GM23338 (cell line): Measurements from ENCODE around the gene RTKN2. TPM values are rescaled to one million over a fixed set of nuclear protein-coding genes. Genes with fewer than 3 reads are reported as not detected.

ENCODE experiments used
- ATAC-seq: fragments of 200-7000 bp; cut with Tn5 transposase; 3 replicates; pipeline ENCODE4 v1.9.1; 2020
- DNase-seq: peaks from one replicate; pipeline ENCODE4 v3.0.0-alpha.2; 2015; ENCODE audit warnings: low spot score
- H2AFZ ChIP-seq: fragments of 200-600 bp; sonication (generic); 2 replicates; pipeline ENCODE4 v1.8.0; 2016; ENCODE audit warnings: antibody characterized with exemption, mild to moderate bottlenecking, moderate library complexity
- H3F3A ChIP-seq: fragments of 200-600 bp; sonication (generic); replicated peaks from 2 replicates; pipeline ENCODE4 v1.8.0; 2017; ENCODE audit warnings: antibody characterized with exemption, mixed run types, low read depth
- H3K27ac ChIP-seq: fragments of 200-600 bp; sonication (generic); 2 replicates; pipeline ENCODE4 v1.6.1; 2016; ENCODE audit warnings: low read depth
- H3K27me3 ChIP-seq: fragments of 200-600 bp; sonication (generic); 2 replicates; pipeline ENCODE4 v1.8.0; 2016; ENCODE audit warnings: mild to moderate bottlenecking, mixed run types, moderate library complexity; ENCODE audit not compliant: insufficient read depth
- H3K36me3 ChIP-seq: fragments of 200-600 bp; sonication (generic); 2 replicates; pipeline ENCODE4 v1.8.0; 2016; ENCODE audit warnings: mild to moderate bottlenecking; ENCODE audit not compliant: insufficient read depth
- H3K4me1 ChIP-seq: fragments of 200-600 bp; sonication (generic); 2 replicates; pipeline ENCODE4 v1.8.0; 2016; ENCODE audit warnings: mild to moderate bottlenecking, moderate library complexity; ENCODE audit not compliant: insufficient read depth
- H3K4me2 ChIP-seq: fragments of 200-600 bp; sonication (generic); 2 replicates; pipeline ENCODE4 v1.7.1; 2017; ENCODE audit warnings: mixed run types
- H3K4me3 ChIP-seq: fragments of 200-600 bp; sonication (generic); 2 replicates; pipeline ENCODE4 v1.6.1; 2016; ENCODE audit warnings: mixed run types
- H3K79me2 ChIP-seq: fragments of 200-600 bp; sonication (generic); replicated peaks from 2 replicates; pipeline ENCODE4 v1.8.0; 2017; ENCODE audit warnings: mild to moderate bottlenecking; ENCODE audit not compliant: insufficient read depth
- H3K9me2 ChIP-seq: fragments of 200-600 bp; sonication (generic); 2 replicates; pipeline ENCODE4 v1.8.0; 2017; ENCODE audit not compliant: insufficient read depth
- H4K20me1 ChIP-seq: fragments of 200-600 bp; sonication (generic); replicated peaks from 2 replicates; pipeline ENCODE4 v1.8.0; 2017; ENCODE audit warnings: mild to moderate bottlenecking; ENCODE audit not compliant: insufficient read depth
- H3K27ac Mint-ChIP-seq: 2 replicates; pipeline ENCODE4 v1.8.0; 2020; ENCODE audit warnings: inconsistent platforms, mild to moderate bottlenecking, moderate library complexity, mixed read lengths
- H3K27me3 Mint-ChIP-seq: 3 replicates; pipeline ENCODE4 v1.8.0; 2022; ENCODE audit warnings: low read depth, mild to moderate bottlenecking, moderate library complexity, mixed read lengths, inconsistent platforms; ENCODE audit not compliant: insufficient read depth, poor library complexity
- H3K36me3 Mint-ChIP-seq: 3 replicates; pipeline ENCODE4 v1.8.0; 2021; ENCODE audit warnings: low read depth, mild to moderate bottlenecking, inconsistent platforms, moderate library complexity, mixed read lengths
- H3K4me1 Mint-ChIP-seq: 3 replicates; pipeline ENCODE4 v1.8.0; 2020; ENCODE audit warnings: mild to moderate bottlenecking, inconsistent platforms, mixed read lengths
- H3K4me3 Mint-ChIP-seq: 3 replicates; pipeline ENCODE4 v1.8.0; 2021; ENCODE audit warnings: moderate library complexity, mild to moderate bottlenecking, inconsistent platforms, mixed read lengths
- H3K9me3 Mint-ChIP-seq: 3 replicates; pipeline ENCODE4 v1.8.0; 2020; ENCODE audit warnings: moderate library complexity, mild to moderate bottlenecking, inconsistent platforms, mixed read lengths
- CREB1 ChIP-seq: fragments of 250-450 bp; sonication (Bioruptor Pico); IDR thresholded peaks from 2 replicates; pipeline ENCODE4 v1.5.0; 2020; ENCODE audit warnings: low read depth, mild to moderate bottlenecking, moderate library complexity
- CTCF ChIP-seq, 2 experiments: fragments of 200-600 bp in 1 of 2; sonication (generic) in 1 of 2; conservative IDR thresholded peaks; 2 replicates each; pipeline versions ENCODE4 v1.5.1 to v1.6.1; 2016 to 2017; ENCODE audit warnings: antibody characterized with exemption in 2 of 2, low read depth in 2 of 2, mild to moderate bottlenecking in 2 of 2, moderate library complexity in 1 of 2
- ETS1 ChIP-seq: IDR thresholded peaks from 2 replicates; pipeline ENCODE4 v1.6.1; 2016; ENCODE audit warnings: antibody characterized with exemption
- EZH2 ChIP-seq: fragments of 200-600 bp; sonication (generic); IDR thresholded peaks from one replicate; pipeline ENCODE4 v1.8.0; 2017; ENCODE audit warnings: antibody characterized with exemption, mild to moderate bottlenecking, low read depth; ENCODE audit not compliant: unreplicated experiment
- EZH2phosphoT487 ChIP-seq: fragments of 200-600 bp; sonication (generic); IDR thresholded peaks from one replicate; pipeline ENCODE4 v1.8.1; 2018; ENCODE audit warnings: antibody characterized with exemption; ENCODE audit not compliant: unreplicated experiment
- NANOG ChIP-seq: IDR thresholded peaks from 2 replicates; pipeline ENCODE4 v1.6.1; 2016; ENCODE audit warnings: antibody characterized with exemption, borderline replicate concordance
- POLR2AphosphoS5 ChIP-seq: IDR thresholded peaks from 2 replicates; pipeline ENCODE4 v1.6.1; 2016; ENCODE audit warnings: antibody characterized with exemption, low read depth
- REST ChIP-seq: IDR thresholded peaks from one replicate; pipeline ENCODE4 v1.6.1; 2018; ENCODE audit warnings: antibody characterized with exemption; ENCODE audit not compliant: unreplicated experiment
- STAT1 ChIP-seq: IDR thresholded peaks from one replicate; pipeline ENCODE4 v1.6.1; 2016; ENCODE audit warnings: antibody characterized with exemption; ENCODE audit not compliant: unreplicated experiment
- ZNF114 ChIP-seq: fragments of 250-450 bp; sonication (Bioruptor Pico); IDR thresholded peaks from 2 replicates; pipeline ENCODE4 v1.5.0; 2020; ENCODE audit warnings: mild to moderate bottlenecking, moderate library complexity
- ZNF331 ChIP-seq: fragments of 250-450 bp; sonication (Bioruptor Pico); IDR thresholded peaks from 2 replicates; pipeline ENCODE4 v1.5.0; 2020; ENCODE audit warnings: low read depth, mild to moderate bottlenecking, moderate library complexity
- polyA plus RNA-seq: library from polyadenylated mRNA; unstranded; fragments of >200 nt; fragmentation: Nextera tagmentation; extraction: Ambion mirVana; gene quantifications from 2 replicates; pipeline ENCODE4 v1.2.1, GENCODE V29; 2016
- total RNA-seq: library from RNA; depleted of rRNA; stranded (reverse); fragments of >200 nt; shearing (Covaris generic); gene quantifications from 2 replicates; pipeline ENCODE4 v1.2.3, GENCODE V29; 2014

Gene RTKN2
- total and polyA plus RNA-seq, 2 experiments from 2014 or later, result 15.3 to 23.6 TPM

GRCh38 chr10:62270020-62270419 is 1.4 kb upstream of the RTKN2 start:
- Mint-ChIP-seq H3K9me3 (no peaks in the 10 kb centered on the region), H3K27me3 (peaks cover 5% of the 10 kb centered on the region), H3K4me3 (no peak overlapping the region), H3K4me1 (peaks cover 22% of the 10 kb centered on the region), H3K27ac (no peak overlapping the region), H3K36me3 (no peaks in the 10 kb centered on the region)
- Histone ChIP-seq H3K4me3 (no peak overlapping the region), H3F3A (0 out of 2 replicates have a peak, but pooled peaks cover 2% of the 10 kb centered on the region), H2AFZ (peak overlapping the region; percentile 100; the same call in 1 of the 2 replicates), H3K9me2 (no peaks in the 10 kb centered on the region), H3K27me3 (peaks cover 8% of the 10 kb centered on the region; the same call in 1 of the 2 replicates), H3K4me2 (no peak overlapping the region), H3K4me1 (peaks cover 23% of the 10 kb centered on the region), H3K27ac (no peak overlapping the region), H4K20me1 (peaks cover 6% of the 10 kb centered on the region), H3K79me2 (peaks cover 29% of the 10 kb centered on the region), H3K36me3 (no peaks in the 10 kb centered on the region)
- DNase-seq (no peak), ATAC-seq (no peak)
- TF ChIP-seq STAT1, result no peak
- no peak for TF ChIP-seq EZH2phosphoT487
- TF ChIP-seq POLR2AphosphoS5, result no peak
- no peak for TF ChIP-seq ZNF331 (CRISPR knock-in tag)
- TF ChIP-seq ZNF114 (CRISPR knock-in tag), result no peak
- no peak for TF ChIP-seq EZH2
- TF ChIP-seq NANOG, result no peak
- no peak for TF ChIP-seq ETS1
- no peak for TF ChIP-seq CTCF (conservative IDR thresholded peaks at IDR 0.05; ENCODE audit: low read depth in 2 of 2)
- no peak for TF ChIP-seq CREB1 (CRISPR knock-in tag)

- H3K27me3 ChIP-seq, result peaks cover 8% of the 10 kb centered on the region; the same call in 1 of the 2 replicates
- H3K4me3 Mint-ChIP-seq, result peak overlapping the region; percentile 96
- H3K27me3 Mint-ChIP-seq, result peaks cover 2% of the 10 kb centered on the region
- peak overlapping the region; percentile 92 for H2AFZ ChIP-seq
- H3K4me1 ChIP-seq, result peaks cover 23% of the 10 kb centered on the region
- H3F3A ChIP-seq, result 0 out of 2 replicates have a peak, but pooled peaks cover 2% of the 10 kb centered on the region
- H3K27ac ChIP-seq, result peak overlapping the region; percentile 92
- no peaks in the 10 kb centered on the region for H3K9me2 ChIP-seq
- no peak for DNase-seq
- H3K4me2 ChIP-seq, result peak overlapping the region; percentile 83
- H4K20me1 ChIP-seq, result peaks cover 6% of the 10 kb centered on the region
- no peak; the same call in 2 of the 3 replicates for ATAC-seq
- H3K9me3 Mint-ChIP-seq, result no peaks in the 10 kb centered on the region
- H3K4me3 ChIP-seq, result peak overlapping the region; percentile 94
- peaks cover 46% of the 10 kb centered on the region for H3K79me2 ChIP-seq
- H3K4me1 Mint-ChIP-seq, result peaks cover 32% of the 10 kb centered on the region
- H3K27ac Mint-ChIP-seq, result peak overlapping the region; percentile 81
- H3K36me3 Mint-ChIP-seq, result no peaks in the 10 kb centered on the region
- H3K36me3 ChIP-seq, result no peaks in the 10 kb centered on the region
- TF ChIP-seq POLR2AphosphoS5, result no peak
- no peak for TF ChIP-seq EZH2
- TF ChIP-seq REST, result no peak
These were observed 631 bp downstream of the RTKN2 start for GRCh38 chr10:62268027-62268398.
